ENCODE measurements around the gene MICAL2.

The MICAL2 gene

DNA sequence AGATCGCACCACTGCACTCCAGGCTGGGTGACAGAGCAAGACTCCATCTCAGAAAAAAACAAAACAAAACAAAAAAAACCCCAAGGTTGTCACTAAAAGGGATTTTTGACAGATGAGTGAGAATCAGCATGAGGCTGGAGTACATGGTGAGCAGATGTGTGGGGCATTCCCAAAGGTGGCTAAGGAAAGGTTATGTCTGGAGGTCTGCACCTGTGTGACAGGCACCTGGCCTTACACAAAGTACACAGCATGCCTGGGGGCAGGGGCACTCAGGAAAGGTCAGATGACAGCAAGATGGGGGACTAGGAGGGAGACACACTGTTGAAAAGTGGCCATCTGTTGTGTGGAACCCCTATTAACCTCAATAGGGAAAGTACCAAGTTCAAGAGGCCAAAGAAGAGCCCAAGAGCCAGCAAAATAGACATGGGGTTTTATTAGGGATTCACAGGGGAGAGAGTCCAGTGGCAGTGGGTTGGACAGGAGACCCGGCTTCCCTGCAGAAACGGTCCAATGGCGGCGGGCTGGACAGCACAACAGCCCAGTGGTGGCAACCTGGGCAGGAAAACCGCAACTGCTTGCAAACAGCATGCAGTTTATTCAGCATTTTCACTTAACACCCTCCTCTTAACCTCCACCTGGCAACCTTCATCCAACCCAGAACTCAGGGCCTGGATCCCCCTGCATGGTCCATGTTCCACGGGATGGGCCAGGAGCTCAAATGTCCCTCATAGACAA lies 101.1 kb downstream of the MICAL2 start:
- Histone ChIP-seq H3K9me3 (ENCODE audit: insufficient read depth, low read depth, low read length) (no peaks in the 10 kb centered on the region), H3K23ac (ENCODE audit: low read length) (no peak overlapping the region), H4K12ac (ENCODE audit: low read depth, low read length) (no peak overlapping the region), H3K18ac (ENCODE audit: low read length) (no peak overlapping the region), H3K79me1 (ENCODE audit: low read length) (peaks cover 3% of the 10 kb centered on the region), H4K91ac (ENCODE audit: low read depth, low read length) (no peak overlapping the region), H2BK5ac (ENCODE audit: low read depth, low read length, poor library complexity) (no peak overlapping the region), H3K27me3 (ENCODE audit: insufficient read depth, low read length) (no peaks in the 10 kb centered on the region), H2BK120ac (ENCODE audit: insufficient read depth, low read length, poor library complexity) (no peak overlapping the region), H3K14ac (ENCODE audit: low read length) (no peak overlapping the region), H2BK12ac (ENCODE audit: low read length) (peak overlapping the region; percentile 25), H3K36me3 (ENCODE audit: control insufficient read depth in 1 of 2, insufficient read depth in 2 of 2, low read length in 2 of 2) (peaks cover 3 to 8% of the 10 kb centered on the region in 2 experiments), H3K27ac (ENCODE audit: low read depth, low read length) (no peak overlapping the region), H3K4me3 (ENCODE audit: low read depth, low read length) (no peak overlapping the region), H3K4me2 (ENCODE audit: low read length) (no peak overlapping the region), H3K4ac (ENCODE audit: low read depth, low read length) (no peak overlapping the region), H4K8ac (ENCODE audit: low read depth, low read length) (no peak overlapping the region), H2AK5ac (ENCODE audit: low read length) (no peak overlapping the region), H3K79me2 (ENCODE audit: control insufficient read depth, insufficient read depth, low read length, poor library complexity) (no peaks in the 10 kb centered on the region), H2AFZ (ENCODE audit: insufficient read depth, low read length, poor library complexity) (no peak overlapping the region), H3K4me1 (ENCODE audit: control insufficient read depth in 1 of 2, insufficient read depth in 2 of 2, low read length in 2 of 2) (peaks cover 2 to 19% of the 10 kb centered on the region in 2 experiments), H3K9ac (ENCODE audit: low read length) (no peak overlapping the region)
- WGBS (ENCODE audit: extremely low coverage, insufficient coverage, insufficient read length) = no CpG with 5 or more reads among the region's 7 CpGs
- DNase-seq = no peak

DNA sequence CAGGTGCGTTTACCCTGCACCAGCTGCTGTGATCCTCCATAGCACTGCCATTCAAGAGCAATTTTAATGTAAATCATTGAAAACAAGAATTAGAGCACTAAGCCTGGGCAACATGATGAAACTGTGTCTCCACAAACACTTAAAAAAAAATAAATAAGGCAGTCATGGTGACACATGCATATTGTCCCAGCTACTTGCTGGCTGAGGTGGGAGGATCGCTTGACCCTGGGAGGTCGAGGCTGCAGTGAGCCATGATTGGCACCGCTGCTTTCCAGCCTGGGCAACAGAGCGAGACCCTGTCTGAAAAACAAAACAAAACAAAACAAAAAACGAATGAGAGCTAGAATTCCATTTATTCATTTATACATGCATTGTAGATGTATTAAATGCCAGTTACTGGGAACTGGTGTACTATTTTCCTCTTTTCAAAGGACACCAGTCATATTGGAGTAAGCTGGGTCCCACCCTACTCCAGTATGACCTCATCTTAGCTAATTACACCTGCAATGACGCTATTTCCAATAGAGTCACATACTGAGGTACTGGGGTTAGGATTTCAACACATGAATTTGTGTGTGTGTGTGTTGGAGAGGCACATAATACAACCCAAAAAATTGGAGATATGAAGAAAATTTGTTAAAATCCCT lies 101.9 kb downstream of the MICAL2 start:
- H3K4me1 ChIP-seq (ENCODE audit: control insufficient read depth in 1 of 2, insufficient read depth in 2 of 2, low read length in 2 of 2) = peaks cover 2 to 17% of the 10 kb centered on the region in 2 experiments
- H3K79me1 ChIP-seq (ENCODE audit: low read length) = peaks cover 2% of the 10 kb centered on the region
- peaks cover 5 to 9% of the 10 kb centered on the region in 2 experiments for H3K36me3 ChIP-seq (ENCODE audit: control insufficient read depth in 1 of 2, insufficient read depth in 2 of 2, low read length in 2 of 2)
- no peak overlapping the region for H4K91ac ChIP-seq (ENCODE audit: low read depth, low read length)
- H3K4me3 ChIP-seq (ENCODE audit: low read depth, low read length) = no peak overlapping the region
- no peak overlapping the region for H2AFZ ChIP-seq (ENCODE audit: insufficient read depth, low read length, poor library complexity)
- H3K23ac ChIP-seq (ENCODE audit: low read length) = no peak overlapping the region
- H3K4ac ChIP-seq (ENCODE audit: low read depth, low read length) = no peak overlapping the region
- no peak overlapping the region for H2BK5ac ChIP-seq (ENCODE audit: low read depth, low read length, poor library complexity)
- no peaks in the 10 kb centered on the region for H3K79me2 ChIP-seq (ENCODE audit: control insufficient read depth, insufficient read depth, low read length, poor library complexity)
- no peak overlapping the region for H4K12ac ChIP-seq (ENCODE audit: low read depth, low read length)
- no peak overlapping the region for H3K27ac ChIP-seq (ENCODE audit: low read depth, low read length)
- no peak overlapping the region for H3K18ac ChIP-seq (ENCODE audit: low read length)
- no peak overlapping the region for H2BK12ac ChIP-seq (ENCODE audit: low read length)
- no CpG with 5 or more reads among the region's 7 CpGs for WGBS (ENCODE audit: extremely low coverage, insufficient coverage, insufficient read length)
- H2AK5ac ChIP-seq (ENCODE audit: low read length) = no peak overlapping the region
- H2BK120ac ChIP-seq (ENCODE audit: insufficient read depth, low read length, poor library complexity) = no peak overlapping the region
- DNase-seq = no peak
- H4K8ac ChIP-seq (ENCODE audit: low read depth, low read length) = no peak overlapping the region
- no peak overlapping the region for H3K14ac ChIP-seq (ENCODE audit: low read length)
- no peaks in the 10 kb centered on the region for H3K9me3 ChIP-seq (ENCODE audit: insufficient read depth, low read depth, low read length)
- no peak overlapping the region for H3K9ac ChIP-seq (ENCODE audit: low read length)
- H3K4me2 ChIP-seq (ENCODE audit: low read length) = no peak overlapping the region
- H3K27me3 ChIP-seq (ENCODE audit: insufficient read depth, low read length) = no peaks in the 10 kb centered on the region

DNA sequence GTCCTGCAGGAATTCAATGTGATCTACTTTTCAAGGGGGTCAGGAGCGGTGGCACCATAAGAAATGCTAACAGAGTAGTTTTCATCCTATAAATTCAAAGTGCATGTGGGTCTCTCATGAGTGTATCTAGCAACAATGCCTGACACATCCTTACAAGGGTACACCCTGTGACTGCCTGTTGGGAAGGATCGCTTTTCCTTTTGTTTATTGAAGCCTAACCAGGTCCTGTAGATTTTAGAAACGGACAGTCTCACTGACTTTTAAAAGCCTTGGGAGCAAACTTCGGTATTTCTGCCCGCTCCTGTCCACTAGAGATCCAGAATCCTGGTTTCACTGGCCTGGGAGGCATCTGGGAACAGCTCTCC lies 102.4 kb downstream of the MICAL2 start:
- peaks cover 2% of the 10 kb centered on the region for H3K79me1 ChIP-seq (ENCODE audit: low read length)
- no peak overlapping the region for H3K4me2 ChIP-seq (ENCODE audit: low read length)
- no peak overlapping the region for H2BK12ac ChIP-seq (ENCODE audit: low read length)
- H3K9ac ChIP-seq (ENCODE audit: low read length) = no peak overlapping the region
- no peaks in the 10 kb centered on the region for H3K9me3 ChIP-seq (ENCODE audit: insufficient read depth, low read depth, low read length)
- no peak overlapping the region for H4K12ac ChIP-seq (ENCODE audit: low read depth, low read length)
- no peak overlapping the region for H3K27ac ChIP-seq (ENCODE audit: low read depth, low read length)
- H2AFZ ChIP-seq (ENCODE audit: insufficient read depth, low read length, poor library complexity) = no peak overlapping the region
- H2BK5ac ChIP-seq (ENCODE audit: low read depth, low read length, poor library complexity) = no peak overlapping the region
- peaks cover 5 to 12% of the 10 kb centered on the region in 2 experiments for H3K36me3 ChIP-seq (ENCODE audit: control insufficient read depth in 1 of 2, insufficient read depth in 2 of 2, low read length in 2 of 2)
- no peak overlapping the region for H3K23ac ChIP-seq (ENCODE audit: low read length)
- no peak overlapping the region for H3K14ac ChIP-seq (ENCODE audit: low read length)
- no peaks in the 10 kb centered on the region for H3K79me2 ChIP-seq (ENCODE audit: control insufficient read depth, insufficient read depth, low read length, poor library complexity)
- no peak overlapping the region for H4K8ac ChIP-seq (ENCODE audit: low read depth, low read length)
- no peak overlapping the region for H3K4ac ChIP-seq (ENCODE audit: low read depth, low read length)
- H2AK5ac ChIP-seq (ENCODE audit: low read length) = no peak overlapping the region
- no peak overlapping the region for H2BK120ac ChIP-seq (ENCODE audit: insufficient read depth, low read length, poor library complexity)
- H3K27me3 ChIP-seq (ENCODE audit: insufficient read depth, low read length) = no peaks in the 10 kb centered on the region
- no peak overlapping the region for H3K4me3 ChIP-seq (ENCODE audit: low read depth, low read length)
- H3K4me1 ChIP-seq (ENCODE audit: control insufficient read depth in 1 of 2, insufficient read depth in 2 of 2, low read length in 2 of 2) = peaks cover 2 to 16% of the 10 kb centered on the region in 2 experiments
- H4K91ac ChIP-seq (ENCODE audit: low read depth, low read length) = no peak overlapping the region
- no CpG with 5 or more reads among the region's 5 CpGs for WGBS (ENCODE audit: extremely low coverage, insufficient coverage, insufficient read length)
- no peak for DNase-seq
- no peak overlapping the region for H3K18ac ChIP-seq (ENCODE audit: low read length)

DNA sequence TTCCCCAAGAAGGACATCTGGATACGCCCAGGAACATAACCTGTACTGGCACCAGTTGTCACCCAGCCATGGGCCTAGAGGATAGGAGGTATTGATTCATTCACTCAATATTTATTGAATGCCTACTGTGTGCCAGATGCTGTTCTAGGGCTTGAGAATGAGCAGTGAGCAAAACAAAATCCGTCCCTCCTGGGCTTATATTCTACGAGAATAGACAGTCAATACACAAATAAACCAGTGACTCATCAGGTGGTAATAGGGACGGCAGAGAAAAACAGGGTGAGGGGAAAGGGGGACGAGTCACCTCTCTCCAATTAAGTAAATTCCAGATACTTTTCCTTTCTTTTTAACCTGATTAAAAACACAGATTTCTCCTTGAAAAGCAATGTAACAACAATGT lies 103.5 kb downstream of the MICAL2 start:
- no peak overlapping the region for H3K4me3 ChIP-seq (ENCODE audit: low read depth, low read length)
- no CpG with 5 or more reads among the region's 5 CpGs for WGBS (ENCODE audit: extremely low coverage, insufficient coverage, insufficient read length)
- H3K4me1 ChIP-seq (ENCODE audit: control insufficient read depth in 1 of 2, insufficient read depth in 2 of 2, low read length in 2 of 2) = peaks cover 2 to 15% of the 10 kb centered on the region in 2 experiments
- H3K14ac ChIP-seq (ENCODE audit: low read length) = no peak overlapping the region
- H4K12ac ChIP-seq (ENCODE audit: low read depth, low read length) = no peak overlapping the region
- H3K27ac ChIP-seq (ENCODE audit: low read depth, low read length) = no peak overlapping the region
- H3K79me2 ChIP-seq (ENCODE audit: control insufficient read depth, insufficient read depth, low read length, poor library complexity) = no peaks in the 10 kb centered on the region
- H2BK120ac ChIP-seq (ENCODE audit: insufficient read depth, low read length, poor library complexity) = no peak overlapping the region
- no peak overlapping the region for H3K9ac ChIP-seq (ENCODE audit: low read length)
- H4K91ac ChIP-seq (ENCODE audit: low read depth, low read length) = no peak overlapping the region
- H4K8ac ChIP-seq (ENCODE audit: low read depth, low read length) = no peak overlapping the region
- no peak overlapping the region for H3K4ac ChIP-seq (ENCODE audit: low read depth, low read length)
- H3K23ac ChIP-seq (ENCODE audit: low read length) = no peak overlapping the region
- H3K4me2 ChIP-seq (ENCODE audit: low read length) = no peak overlapping the region
- no peaks in the 10 kb centered on the region for H3K27me3 ChIP-seq (ENCODE audit: insufficient read depth, low read length)
- no peak overlapping the region for H2AFZ ChIP-seq (ENCODE audit: insufficient read depth, low read length, poor library complexity)
- H2BK5ac ChIP-seq (ENCODE audit: low read depth, low read length, poor library complexity) = no peak overlapping the region
- H2AK5ac ChIP-seq (ENCODE audit: low read length) = no peak overlapping the region
- no peak for DNase-seq
- peaks cover 7 to 12% of the 10 kb centered on the region in 2 experiments for H3K36me3 ChIP-seq (ENCODE audit: control insufficient read depth in 1 of 2, insufficient read depth in 2 of 2, low read length in 2 of 2)
- H3K79me1 ChIP-seq (ENCODE audit: low read length) = peaks cover 4% of the 10 kb centered on the region
- peak overlapping the region; percentile 52 for H2BK12ac ChIP-seq (ENCODE audit: low read length)
- H3K9me3 ChIP-seq (ENCODE audit: insufficient read depth, low read depth, low read length) = no peaks in the 10 kb centered on the region
- peak overlapping the region; percentile 41 for H3K18ac ChIP-seq (ENCODE audit: low read length)

Measured in trophoblast cell (in vitro differentiated cells and primary cell).